ENCODE data around the gene OSBP2.

OSBP2 gene

DNA sequence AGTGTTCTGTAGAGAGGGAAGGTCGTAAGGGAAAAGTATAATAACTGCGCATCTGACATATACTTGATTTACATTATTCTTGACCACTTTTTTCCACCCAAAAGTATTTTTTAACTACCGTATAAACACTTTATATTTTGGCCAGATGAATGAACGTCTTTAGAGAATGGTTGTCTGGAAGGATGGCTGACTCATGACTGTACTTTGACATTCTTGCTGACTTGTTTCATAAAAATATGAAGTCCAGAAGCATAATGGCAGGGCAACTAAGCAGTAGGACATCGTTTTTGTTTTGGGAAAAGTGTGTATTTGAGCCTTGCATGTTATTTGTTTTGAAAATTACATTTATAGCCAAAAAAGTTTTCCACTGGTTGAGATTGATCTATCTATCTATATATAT lies 110.0 kb downstream of the OSBP2 start:
- Histone ChIP-seq H3K14ac (ENCODE audit: low read length in 2 of 2) (no peak overlapping the region), H3K9me3 (ENCODE audit: control insufficient read depth, low read length) (no peaks in the 10 kb centered on the region), H2BK5ac (ENCODE audit: low read depth, low read length, poor library complexity, severe bottlenecking) (no peak overlapping the region), H3K36me3 (ENCODE audit: control insufficient read depth in 1 of 2, insufficient read depth in 2 of 2, low read depth in 1 of 2, low read length in 2 of 2) (no peaks in the 10 kb centered on the region), H3K9ac (ENCODE audit: low read length) (no peak overlapping the region), H3K18ac (ENCODE audit: low read depth in 1 of 2, low read length in 2 of 2) (no peak overlapping the region), H2BK120ac (ENCODE audit: low read depth, low read length) (no peak overlapping the region), H4K8ac (ENCODE audit: low read length) (no peak overlapping the region), H3K4me1 (ENCODE audit: control insufficient read depth, insufficient read depth, low read depth, low read length) (peaks cover 17% of the 10 kb centered on the region), H4K91ac (ENCODE audit: low read length) (no peak overlapping the region), H3K27ac (ENCODE audit: low read length, poor library complexity, severe bottlenecking) (no peak overlapping the region), H3K23ac (ENCODE audit: low read length in 2 of 2) (no peak overlapping the region), H3K27me3 (ENCODE audit: control insufficient read depth in 1 of 2, insufficient read depth in 1 of 2, low read length in 2 of 2) (peaks cover 18 to 46% of the 10 kb centered on the region in 2 experiments), H3K4me3 (ENCODE audit: insufficient read depth in 1 of 2, low read depth in 1 of 2, low read length in 2 of 2) (no peak overlapping the region), H2BK15ac (ENCODE audit: low read depth, poor library complexity, severe bottlenecking) (no peak overlapping the region), H2BK12ac (ENCODE audit: low read length in 2 of 2) (no peak overlapping the region), H2AFZ (ENCODE audit: low read depth, low read length) (no peak overlapping the region), H3K4ac (ENCODE audit: low read depth in 1 of 2, low read length in 2 of 2) (no peak overlapping the region), H2AK5ac (ENCODE audit: low read length, severe bottlenecking) (no peak overlapping the region), H3K79me1 (replicated peaks; ENCODE audit: low read length, poor library complexity, severe bottlenecking) (no peaks in the 10 kb centered on the region), H3K4me2 (ENCODE audit: low read length, poor library complexity, severe bottlenecking) (no peak overlapping the region)
- 87% methylated on average over 4 of the region's 5 CpGs for WGBS
- no peak for DNase-seq

DNA sequence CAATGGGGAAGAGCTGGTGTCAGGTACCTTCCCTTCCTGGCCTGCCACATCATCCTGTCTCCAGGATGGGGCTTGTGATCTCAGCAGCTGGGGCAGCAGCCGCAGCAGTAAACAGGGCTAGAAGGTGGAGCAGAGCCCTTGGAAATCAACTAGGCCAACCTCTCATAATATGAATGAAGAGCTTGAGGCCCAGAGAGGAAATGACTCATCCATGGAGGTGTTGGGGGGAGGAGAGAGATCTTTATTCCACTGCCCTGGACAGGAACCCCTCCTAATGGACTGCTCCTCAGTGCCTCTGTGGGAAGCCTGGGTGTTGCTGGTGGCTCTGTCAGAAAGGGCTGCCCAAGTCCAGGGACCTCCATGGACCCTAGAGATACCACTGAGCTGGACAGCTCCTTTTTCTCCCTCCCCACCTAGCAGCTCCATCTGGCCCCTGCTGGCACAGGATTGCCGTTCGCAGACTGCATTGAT lies 111.8 kb downstream of the OSBP2 start:
- no CpG with 5 or more reads among the region's 3 CpGs for WGBS
- H3K4ac ChIP-seq (ENCODE audit: low read depth in 1 of 2, low read length in 2 of 2): no peak overlapping the region
- H4K8ac ChIP-seq (ENCODE audit: low read length): no peak overlapping the region
- H3K4me3 ChIP-seq (ENCODE audit: insufficient read depth in 1 of 2, low read depth in 1 of 2, low read length in 2 of 2): no peak overlapping the region
- no peak overlapping the region for H3K18ac ChIP-seq (ENCODE audit: low read depth in 1 of 2, low read length in 2 of 2)
- no peak overlapping the region for H4K91ac ChIP-seq (ENCODE audit: low read length)
- no peak overlapping the region for H3K9ac ChIP-seq (ENCODE audit: low read length)
- no peak overlapping the region for H3K23ac ChIP-seq (ENCODE audit: low read length in 2 of 2)
- H2AFZ ChIP-seq (ENCODE audit: low read depth, low read length): no peak overlapping the region
- H3K4me1 ChIP-seq (ENCODE audit: control insufficient read depth, insufficient read depth, low read depth, low read length): peaks cover 19% of the 10 kb centered on the region
- no peak overlapping the region for H2BK15ac ChIP-seq (ENCODE audit: low read depth, poor library complexity, severe bottlenecking)
- no peak overlapping the region for H3K27ac ChIP-seq (ENCODE audit: low read length, poor library complexity, severe bottlenecking)
- H2BK120ac ChIP-seq (ENCODE audit: low read depth, low read length): no peak overlapping the region
- H2AK5ac ChIP-seq (ENCODE audit: low read length, severe bottlenecking): no peak overlapping the region
- H2BK12ac ChIP-seq (ENCODE audit: low read length in 2 of 2): no peak overlapping the region
- H3K79me1 ChIP-seq (replicated peaks; ENCODE audit: low read length, poor library complexity, severe bottlenecking): no peaks in the 10 kb centered on the region
- no peak overlapping the region for H3K4me2 ChIP-seq (ENCODE audit: low read length, poor library complexity, severe bottlenecking)
- peaks cover under 1 to 28% of the 10 kb centered on the region in 2 experiments for H3K27me3 ChIP-seq (ENCODE audit: control insufficient read depth in 1 of 2, insufficient read depth in 1 of 2, low read length in 2 of 2)
- H2BK5ac ChIP-seq (ENCODE audit: low read depth, low read length, poor library complexity, severe bottlenecking): no peak overlapping the region
- no peaks in the 10 kb centered on the region for H3K36me3 ChIP-seq (ENCODE audit: control insufficient read depth in 1 of 2, insufficient read depth in 2 of 2, low read depth in 1 of 2, low read length in 2 of 2)
- no peak overlapping the region for H3K14ac ChIP-seq (ENCODE audit: low read length in 2 of 2)
- peak; percentile 14 for DNase-seq
- H3K9me3 ChIP-seq (ENCODE audit: control insufficient read depth, low read length): no peaks in the 10 kb centered on the region

DNA sequence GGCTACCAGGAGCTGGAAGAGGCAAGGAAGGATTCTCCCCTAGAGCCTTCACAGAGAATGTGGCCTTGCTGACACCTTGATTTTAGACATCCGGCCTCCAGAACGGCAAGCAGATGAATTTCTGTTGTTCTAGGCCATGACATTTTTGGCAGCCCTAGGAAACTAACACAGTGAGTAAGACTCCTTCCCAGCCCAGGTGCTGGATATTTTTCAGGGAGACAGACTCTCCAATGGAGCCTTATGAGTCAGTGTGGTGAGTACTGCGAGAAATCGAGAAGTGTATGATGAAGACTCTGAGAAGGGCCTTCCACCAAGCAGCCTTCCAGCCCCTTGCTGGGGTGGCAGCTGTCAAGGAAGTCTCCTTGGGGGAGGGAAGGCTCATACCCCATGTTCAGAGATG lies 114.4 kb downstream of the OSBP2 start:
- no peak overlapping the region for H4K8ac ChIP-seq (ENCODE audit: low read length)
- no peak overlapping the region for H2AK5ac ChIP-seq (ENCODE audit: low read length, severe bottlenecking)
- H3K18ac ChIP-seq (ENCODE audit: low read depth in 1 of 2, low read length in 2 of 2): no peak overlapping the region
- no peaks in the 10 kb centered on the region for H3K36me3 ChIP-seq (ENCODE audit: control insufficient read depth in 1 of 2, insufficient read depth in 2 of 2, low read depth in 1 of 2, low read length in 2 of 2)
- no peak overlapping the region for H3K23ac ChIP-seq (ENCODE audit: low read length in 2 of 2)
- H4K91ac ChIP-seq (ENCODE audit: low read length): no peak overlapping the region
- no peaks in the 10 kb centered on the region for H3K79me1 ChIP-seq (replicated peaks; ENCODE audit: low read length, poor library complexity, severe bottlenecking)
- no peak overlapping the region for H3K14ac ChIP-seq (ENCODE audit: low read length in 2 of 2)
- H3K4ac ChIP-seq (ENCODE audit: low read depth in 1 of 2, low read length in 2 of 2): no peak overlapping the region
- H2AFZ ChIP-seq (ENCODE audit: low read depth, low read length): no peak overlapping the region
- H3K4me1 ChIP-seq (ENCODE audit: control insufficient read depth, insufficient read depth, low read depth, low read length): peaks cover 9% of the 10 kb centered on the region
- H3K9me3 ChIP-seq (ENCODE audit: control insufficient read depth, low read length): no peaks in the 10 kb centered on the region
- H3K4me2 ChIP-seq (ENCODE audit: low read length, poor library complexity, severe bottlenecking): no peak overlapping the region
- no peak overlapping the region for H2BK12ac ChIP-seq (ENCODE audit: low read length in 2 of 2)
- H3K27ac ChIP-seq (ENCODE audit: low read length, poor library complexity, severe bottlenecking): no peak overlapping the region
- no peak overlapping the region for H2BK120ac ChIP-seq (ENCODE audit: low read depth, low read length)
- DNase-seq: no peak
- H3K27me3 ChIP-seq (ENCODE audit: control insufficient read depth in 1 of 2, insufficient read depth in 1 of 2, low read length in 2 of 2): peaks cover 0 to 8% of the 10 kb centered on the region in 2 experiments
- H2BK5ac ChIP-seq (ENCODE audit: low read depth, low read length, poor library complexity, severe bottlenecking): no peak overlapping the region
- no peak overlapping the region for H2BK15ac ChIP-seq (ENCODE audit: low read depth, poor library complexity, severe bottlenecking)
- WGBS: 91% methylated on average over 4 of the region's 4 CpGs
- no peak overlapping the region for H3K9ac ChIP-seq (ENCODE audit: low read length)
- no peak overlapping the region for H3K4me3 ChIP-seq (ENCODE audit: insufficient read depth in 1 of 2, low read depth in 1 of 2, low read length in 2 of 2)

DNA sequence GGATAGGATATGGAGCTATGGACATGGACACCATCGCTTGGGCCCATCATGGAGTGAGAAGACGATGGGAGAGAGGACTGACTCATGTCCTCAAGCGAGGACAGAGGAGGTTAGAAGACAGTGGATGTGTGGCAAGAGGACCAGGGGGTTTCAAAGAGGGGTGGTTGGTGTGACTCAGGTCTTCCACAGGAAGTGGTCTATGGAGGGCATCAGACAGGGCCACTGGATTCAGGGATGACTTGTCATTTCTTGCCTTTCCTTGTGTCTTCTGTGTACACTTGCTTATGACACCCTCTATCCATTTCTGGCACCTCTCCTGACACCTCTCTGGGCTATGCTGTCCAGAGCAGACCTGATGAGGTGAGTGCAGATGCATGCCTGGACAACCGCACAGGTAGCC lies 115.4 kb downstream of the OSBP2 start:
- no peak overlapping the region for H3K9ac ChIP-seq (ENCODE audit: low read length)
- no peak overlapping the region for H4K91ac ChIP-seq (ENCODE audit: low read length)

More for the DNA sequence above, 115.4 kb downstream of the OSBP2 start:
- H3K23ac ChIP-seq (ENCODE audit: low read length in 2 of 2): no peak overlapping the region
- no peak overlapping the region for H2AK5ac ChIP-seq (ENCODE audit: low read length, severe bottlenecking)
- peaks cover 9% of the 10 kb centered on the region for H3K4me1 ChIP-seq (ENCODE audit: control insufficient read depth, insufficient read depth, low read depth, low read length)
- H4K8ac ChIP-seq (ENCODE audit: low read length): no peak overlapping the region
- H3K79me1 ChIP-seq (replicated peaks; ENCODE audit: low read length, poor library complexity, severe bottlenecking): no peaks in the 10 kb centered on the region
- WGBS: 76% methylated on average over 4 of the region's 4 CpGs
- H3K4me3 ChIP-seq (ENCODE audit: insufficient read depth in 1 of 2, low read depth in 1 of 2, low read length in 2 of 2): no peak overlapping the region
- no peaks in the 10 kb centered on the region for H3K9me3 ChIP-seq (ENCODE audit: control insufficient read depth, low read length)
- no peaks in the 10 kb centered on the region for H3K36me3 ChIP-seq (ENCODE audit: control insufficient read depth in 1 of 2, insufficient read depth in 2 of 2, low read depth in 1 of 2, low read length in 2 of 2)
- H3K27me3 ChIP-seq (ENCODE audit: control insufficient read depth in 1 of 2, insufficient read depth in 1 of 2, low read length in 2 of 2): peaks cover 0 to 6% of the 10 kb centered on the region in 2 experiments
- no peak overlapping the region for H2BK12ac ChIP-seq (ENCODE audit: low read length in 2 of 2)
- no peak overlapping the region for H3K27ac ChIP-seq (ENCODE audit: low read length, poor library complexity, severe bottlenecking)
- no peak overlapping the region for H2BK15ac ChIP-seq (ENCODE audit: low read depth, poor library complexity, severe bottlenecking)
- no peak overlapping the region for H3K4ac ChIP-seq (ENCODE audit: low read depth in 1 of 2, low read length in 2 of 2)
- no peak overlapping the region for H3K14ac ChIP-seq (ENCODE audit: low read length in 2 of 2)
- H2BK120ac ChIP-seq (ENCODE audit: low read depth, low read length): no peak overlapping the region
- no peak overlapping the region for H3K18ac ChIP-seq (ENCODE audit: low read depth in 1 of 2, low read length in 2 of 2)
- no peak overlapping the region for H3K4me2 ChIP-seq (ENCODE audit: low read length, poor library complexity, severe bottlenecking)
- no peak overlapping the region for H2AFZ ChIP-seq (ENCODE audit: low read depth, low read length)
- DNase-seq: no peak
- H2BK5ac ChIP-seq (ENCODE audit: low read depth, low read length, poor library complexity, severe bottlenecking): no peak overlapping the region
